UCSD-AML1 (cell line): ENCODE results near the gene CACNA1D.

Experiments
- DNase-seq: peaks from one replicate; lab custom pipeline; 2025; ENCODE audit not compliant: unreplicated experiment; lab: John Stamatoyannopoulos, UW

Gene CACNA1D

GRCh38 chr3:53525765-53526703, 31.6 kb downstream of the CACNA1D start:
- DNase-seq, result no peak

GRCh38 chr3:53526704-53527055, 32.3 kb downstream of the CACNA1D start:
- DNase-seq, result no peak

- DNase-seq, result no peak
Measured at GRCh38 chr3:53530205-53530604, 35.8 kb downstream of the CACNA1D start.

GRCh38 chr3:53531749-53532148, 37.3 kb downstream of the CACNA1D start:
- no peak for DNase-seq

- no peak for DNase-seq
Measured at GRCh38 chr3:53533472-53533871, 39.1 kb downstream of the CACNA1D start.

GRCh38 chr3:53534216-53534615, 39.8 kb downstream of the CACNA1D start:
- DNase-seq, result no peak

GRCh38 chr3:53534676-53535400, 40.4 kb downstream of the CACNA1D start:
- no peak for DNase-seq

- DNase-seq, result no peak
Measured at GRCh38 chr3:53536282-53536681, 41.9 kb downstream of the CACNA1D start.

GRCh38 chr3:53544357-53544756, 49.9 kb downstream of the CACNA1D start:
- DNase-seq, result no peak

GRCh38 chr3:53545310-53545995, 51.0 kb downstream of the CACNA1D start:
- no peak for DNase-seq

GRCh38 chr3:53545996-53546359, 51.6 kb downstream of the CACNA1D start:
- no peak for DNase-seq

- DNase-seq, result no peak
Measured at GRCh38 chr3:53547327-53547726, 52.9 kb downstream of the CACNA1D start.

- no peak for DNase-seq
Measured at GRCh38 chr3:53550005-53550620, 55.7 kb downstream of the CACNA1D start.

- no peak for DNase-seq
Measured at GRCh38 chr3:53551324-53551723, 56.9 kb downstream of the CACNA1D start.

GRCh38 chr3:53552730-53553129, 58.3 kb downstream of the CACNA1D start:
- no peak for DNase-seq

GRCh38 chr3:53553200-53553599, 58.8 kb downstream of the CACNA1D start:
- no peak for DNase-seq

- DNase-seq, result no peak
Measured at GRCh38 chr3:53554559-53555067, 60.2 kb downstream of the CACNA1D start.

GRCh38 chr3:53555068-53555588, 60.7 kb downstream of the CACNA1D start:
- no peak for DNase-seq

GRCh38 chr3:53566461-53567145, 72.2 kb downstream of the CACNA1D start:
- DNase-seq, result no peak

GRCh38 chr3:53570081-53570480, 75.7 kb downstream of the CACNA1D start:
- DNase-seq, result no peak
